ENCODE measurements around the gene ASPN. TPM values are rescaled to one million over a fixed set of nuclear protein-coding genes. Genes with fewer than 3 reads are reported as not detected.
A peak's percentile ranks its signal among the peaks of the same experiment; 100 is the strongest.

Gene ASPN
- total RNA-seq = 2.9 TPM

DNA sequence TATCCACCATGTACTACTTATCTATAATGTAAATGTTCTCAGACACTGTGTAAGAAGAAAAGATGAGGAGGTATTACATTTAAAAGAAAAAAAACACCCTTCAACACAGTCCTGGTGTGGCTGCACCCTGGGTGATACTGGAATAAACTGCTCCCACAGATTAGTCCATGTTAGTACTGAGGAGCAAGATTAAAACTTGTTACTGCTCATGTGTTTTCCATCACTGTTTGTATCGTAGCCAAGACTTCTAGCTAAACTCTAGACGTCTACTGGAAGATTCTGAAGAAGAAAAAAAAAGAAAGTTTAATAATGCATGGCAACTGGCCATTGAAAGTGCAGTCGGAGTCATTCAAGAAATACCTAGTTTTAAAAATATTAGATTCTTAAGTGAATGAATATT, at the start of gene ASPN:
TSS of gene ASPN (minus strand) at position 178 of the 400 bp plus-strand sequence.
- H3K36me3 ChIP-seq = no peaks in the 10 kb centered on the region
- H3K4me1 ChIP-seq = peaks cover 40% of the 10 kb centered on the region
- H3K4me3 ChIP-seq = peak within 1 kb of the TSS in 1 of 2 donors; percentile 4
- peak within 1 kb of the TSS; percentile 77 for H3K27ac ChIP-seq
- no peaks in the 10 kb centered on the region for H3K9me3 ChIP-seq
- TF ChIP-seq, protein P1, sequence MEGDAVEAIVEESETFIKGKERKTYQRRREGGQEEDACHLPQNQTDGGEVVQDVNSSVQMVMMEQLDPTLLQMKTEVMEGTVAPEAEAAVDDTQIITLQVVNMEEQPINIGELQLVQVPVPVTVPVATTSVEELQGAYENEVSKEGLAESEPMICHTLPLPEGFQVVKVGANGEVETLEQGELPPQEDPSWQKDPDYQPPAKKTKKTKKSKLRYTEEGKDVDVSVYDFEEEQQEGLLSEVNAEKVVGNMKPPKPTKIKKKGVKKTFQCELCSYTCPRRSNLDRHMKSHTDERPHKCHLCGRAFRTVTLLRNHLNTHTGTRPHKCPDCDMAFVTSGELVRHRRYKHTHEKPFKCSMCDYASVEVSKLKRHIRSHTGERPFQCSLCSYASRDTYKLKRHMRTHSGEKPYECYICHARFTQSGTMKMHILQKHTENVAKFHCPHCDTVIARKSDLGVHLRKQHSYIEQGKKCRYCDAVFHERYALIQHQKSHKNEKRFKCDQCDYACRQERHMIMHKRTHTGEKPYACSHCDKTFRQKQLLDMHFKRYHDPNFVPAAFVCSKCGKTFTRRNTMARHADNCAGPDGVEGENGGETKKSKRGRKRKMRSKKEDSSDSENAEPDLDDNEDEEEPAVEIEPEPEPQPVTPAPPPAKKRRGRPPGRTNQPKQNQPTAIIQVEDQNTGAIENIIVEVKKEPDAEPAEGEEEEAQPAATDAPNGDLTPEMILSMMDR (IDR thresholded peaks at IDR 0.05) = no peak
- TF ChIP-seq POLR2AphosphoS5 (IDR thresholded peaks at IDR 0.05; ENCODE audit: insufficient read depth in 1 of 2, low read depth in 1 of 2) = peak in 1 of 2 donors; percentile 77
- no peaks in the 10 kb centered on the region for H3K27me3 ChIP-seq
- DNase-seq (ENCODE audit: extremely low spot score in 2 of 2) = no peak
- intact Hi-C loops (cut with DNase I) = no loop called here

DNA sequence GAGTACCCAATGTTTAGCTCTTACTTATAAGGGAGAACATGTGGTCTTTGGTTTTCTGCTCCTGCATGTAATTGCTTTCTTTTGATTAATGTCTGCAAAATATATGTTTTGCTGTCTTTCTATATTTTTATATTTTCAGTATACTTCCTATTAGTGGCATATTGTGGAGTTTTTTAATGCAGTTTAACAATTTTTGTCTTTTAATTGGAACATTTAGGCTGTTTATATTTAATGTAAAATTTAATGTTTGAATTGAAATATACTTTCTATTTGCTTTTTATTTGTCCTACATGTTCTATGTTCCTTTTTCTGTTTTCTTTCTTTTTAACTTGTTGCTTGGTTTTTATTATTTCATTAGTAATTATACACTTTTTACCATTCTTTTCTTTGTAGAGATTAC, 48.6 kb upstream of the ASPN start:
- H3K36me3 ChIP-seq = no peaks in the 10 kb centered on the region
- no peak overlapping the region for H3K4me3 ChIP-seq
- no peak for DNase-seq (ENCODE audit: extremely low spot score in 2 of 2)
- no peak overlapping the region for H3K27ac ChIP-seq
- intact Hi-C loops (cut with DNase I) = no loop called here
- TF ChIP-seq POLR2A (IDR thresholded peaks at IDR 0.05) = no peak
- TF ChIP-seq POLR2AphosphoS5 (IDR thresholded peaks at IDR 0.05; ENCODE audit: insufficient read depth in 1 of 2, low read depth in 1 of 2) = no peak
- TF ChIP-seq, protein P1 (IDR thresholded peaks at IDR 0.05) = no peak
- H3K27me3 ChIP-seq = no peaks in the 10 kb centered on the region
- no peaks in the 10 kb centered on the region for H3K9me3 ChIP-seq
- H3K4me1 ChIP-seq = no peaks in the 10 kb centered on the region

DNA sequence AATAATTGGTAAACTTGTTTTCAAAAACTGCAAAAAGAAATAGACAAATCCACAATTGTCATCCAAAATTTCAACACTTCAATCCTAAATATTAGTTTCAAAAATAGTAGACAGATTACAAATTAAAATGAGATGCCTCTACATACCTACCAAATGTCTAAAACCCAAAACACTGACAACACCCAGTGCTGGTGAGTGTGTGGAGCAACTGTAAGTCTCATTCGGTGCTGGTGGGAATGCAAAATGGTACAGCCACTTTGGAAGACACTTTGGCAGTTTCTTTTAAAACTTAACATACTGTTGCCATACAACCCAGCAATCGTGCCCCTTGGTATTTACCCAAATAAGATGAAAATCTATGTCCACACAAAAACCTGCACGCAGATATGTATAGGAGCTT, 46.8 kb upstream of the ASPN start:
- TF ChIP-seq POLR2AphosphoS5 (IDR thresholded peaks at IDR 0.05; ENCODE audit: insufficient read depth in 1 of 2, low read depth in 1 of 2) (no peak), POLR2A (IDR thresholded peaks at IDR 0.05) (no peak)
- TF ChIP-seq, protein P1 (IDR thresholded peaks at IDR 0.05) = no peak
- intact Hi-C loops (cut with DNase I) = no loop called here
- DNase-seq (ENCODE audit: extremely low spot score in 2 of 2) = no peak

DNA sequence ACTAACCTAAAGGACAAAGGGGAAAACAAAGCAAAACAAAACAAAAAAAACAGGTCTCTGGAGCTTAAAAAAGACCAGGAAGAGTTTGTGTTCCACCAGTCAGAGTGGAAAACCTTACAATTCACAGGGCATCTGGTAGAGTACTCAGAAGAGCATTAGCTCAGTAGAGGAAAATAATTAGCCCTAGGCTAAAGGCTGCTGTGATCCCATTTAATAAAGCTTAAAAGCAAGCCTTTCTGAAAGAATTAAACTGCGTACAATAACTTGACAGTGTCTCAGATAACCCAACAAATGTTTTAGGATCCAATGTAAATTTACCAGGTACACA, 46.2 kb upstream of the ASPN start:
- TF ChIP-seq POLR2A (IDR thresholded peaks at IDR 0.05) (no peak), POLR2AphosphoS5 (IDR thresholded peaks at IDR 0.05; ENCODE audit: insufficient read depth in 1 of 2, low read depth in 1 of 2) (no peak)
- TF ChIP-seq, protein P1 (IDR thresholded peaks at IDR 0.05) = no peak
- no peak for DNase-seq (ENCODE audit: extremely low spot score in 2 of 2)
- Histone ChIP-seq H3K36me3 (no peaks in the 10 kb centered on the region), H3K4me3 (no peak overlapping the region), H3K4me1 (no peaks in the 10 kb centered on the region), H3K27me3 (no peaks in the 10 kb centered on the region), H3K9me3 (no peaks in the 10 kb centered on the region), H3K27ac (no peak overlapping the region)
- intact Hi-C loops (cut with DNase I) = no loop called here

More for the DNA sequence above, 46.8 kb upstream of the ASPN start:
- Histone ChIP-seq H3K36me3 (no peaks in the 10 kb centered on the region), H3K4me3 (no peak overlapping the region), H3K9me3 (no peaks in the 10 kb centered on the region), H3K27me3 (no peaks in the 10 kb centered on the region), H3K4me1 (no peaks in the 10 kb centered on the region), H3K27ac (no peak overlapping the region)

DNA sequence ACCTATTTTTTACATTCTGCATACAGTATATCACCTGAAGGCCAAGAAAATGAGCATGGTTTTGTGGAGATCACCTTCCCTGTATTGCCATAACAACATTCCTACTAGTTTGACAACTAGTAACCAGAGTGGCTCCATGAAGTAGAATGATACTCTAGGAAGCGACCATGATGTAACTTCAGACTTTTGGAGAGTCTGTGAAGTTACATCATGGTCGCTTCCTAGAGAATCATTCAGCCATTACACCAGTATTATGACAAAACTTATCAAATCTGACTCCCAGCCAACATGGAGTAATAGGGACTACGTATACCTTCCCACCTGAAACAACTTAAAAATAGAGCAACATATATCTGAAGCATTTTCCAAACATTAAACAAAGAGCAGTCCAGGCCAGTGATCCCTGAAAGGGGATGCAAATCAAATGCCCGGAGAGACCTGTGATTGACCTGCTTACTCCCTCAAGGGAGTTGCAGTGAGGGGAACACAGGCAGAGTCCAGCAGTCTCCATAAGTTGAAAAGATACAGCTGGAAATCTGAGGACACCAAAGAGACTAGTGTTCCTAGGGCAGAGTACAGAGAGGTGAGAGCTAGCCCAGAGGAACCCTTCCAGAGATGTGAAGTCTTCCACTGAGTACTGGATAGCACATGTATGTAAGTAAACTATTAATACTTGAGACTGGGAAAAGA, 45.7 kb upstream of the ASPN start:
- Histone ChIP-seq H3K27me3 (no peaks in the 10 kb centered on the region), H3K36me3 (no peaks in the 10 kb centered on the region), H3K27ac (no peak overlapping the region), H3K4me1 (no peaks in the 10 kb centered on the region), H3K9me3 (no peaks in the 10 kb centered on the region), H3K4me3 (no peak overlapping the region)
- intact Hi-C loops (cut with DNase I) = no loop called here
- TF ChIP-seq POLR2AphosphoS5 (IDR thresholded peaks at IDR 0.05; ENCODE audit: insufficient read depth in 1 of 2, low read depth in 1 of 2) = no peak
- DNase-seq (ENCODE audit: extremely low spot score in 2 of 2) = no peak
